Activated naive CD4-positive, alpha-beta T cell treated with anti-CD3 and anti-CD28 coated beads, Interleukin-2, amount 50 U/mL, for 24 hours (primary cell): ENCODE results near the gene ALB.

ENCODE experiments used
- H3K27ac Mint-ChIP-seq: one replicate; pipeline ENCODE4 v1.8.0; 2021; ENCODE audit warnings: mild to moderate bottlenecking, mixed read lengths
- H3K27me3 Mint-ChIP-seq: one replicate; pipeline ENCODE4 v1.8.0; 2021; ENCODE audit warnings: mixed read lengths
- H3K36me3 Mint-ChIP-seq: one replicate; pipeline ENCODE4 v1.8.0; 2021; ENCODE audit warnings: mixed read lengths
- H3K4me1 Mint-ChIP-seq: one replicate; pipeline ENCODE4 v1.8.0; 2021; ENCODE audit warnings: mixed read lengths
- H3K4me3 Mint-ChIP-seq: one replicate; pipeline ENCODE4 v1.8.0; 2021; ENCODE audit warnings: mild to moderate bottlenecking, mixed read lengths
- H3K9me3 Mint-ChIP-seq: one replicate; pipeline ENCODE4 v1.8.0; 2021; ENCODE audit warnings: mixed read lengths

The ALB gene

DNA sequence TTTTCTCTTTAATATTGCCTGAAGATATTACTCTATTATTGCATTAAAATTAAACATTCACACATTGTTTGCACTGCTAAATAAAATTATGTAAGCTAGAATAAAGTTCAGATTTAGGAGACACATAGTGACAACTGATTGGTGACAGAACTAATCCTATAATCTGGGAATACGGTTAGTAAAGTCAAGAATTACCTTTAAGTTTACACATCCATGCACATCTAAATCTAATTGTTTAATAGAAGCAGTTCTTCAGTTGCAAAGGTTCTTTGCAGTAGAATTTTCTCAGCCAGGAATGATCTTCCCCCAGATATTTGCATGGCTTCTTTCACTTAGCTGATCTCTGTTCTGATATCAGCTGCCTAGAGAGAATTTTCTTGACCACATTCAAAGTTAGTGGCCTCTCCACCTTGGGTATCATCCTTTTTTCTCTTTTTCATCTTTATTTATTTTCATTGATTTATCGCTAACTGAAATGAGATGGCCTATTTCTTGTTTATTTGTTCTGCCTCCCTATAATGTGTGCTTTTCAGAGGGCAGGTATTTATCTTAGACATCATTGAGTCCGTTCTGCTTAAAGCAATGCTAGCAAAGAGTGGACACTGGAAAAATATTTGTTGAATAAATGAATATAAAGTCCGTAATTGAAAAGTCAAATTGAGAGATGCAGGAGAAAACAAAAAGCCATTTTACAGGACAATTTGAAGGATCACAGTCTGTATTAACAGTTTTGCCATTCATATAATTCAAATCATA is 44.5 kb downstream of the ALB start:
- no peaks in the 10 kb centered on the region for H3K4me1 Mint-ChIP-seq
- no peak overlapping the region for H3K27ac Mint-ChIP-seq
- peaks cover 1% of the 10 kb centered on the region for H3K36me3 Mint-ChIP-seq
- H3K27me3 Mint-ChIP-seq = peaks cover 4% of the 10 kb centered on the region
- H3K9me3 Mint-ChIP-seq = no peaks in the 10 kb centered on the region
- no peak overlapping the region for H3K4me3 Mint-ChIP-seq

DNA sequence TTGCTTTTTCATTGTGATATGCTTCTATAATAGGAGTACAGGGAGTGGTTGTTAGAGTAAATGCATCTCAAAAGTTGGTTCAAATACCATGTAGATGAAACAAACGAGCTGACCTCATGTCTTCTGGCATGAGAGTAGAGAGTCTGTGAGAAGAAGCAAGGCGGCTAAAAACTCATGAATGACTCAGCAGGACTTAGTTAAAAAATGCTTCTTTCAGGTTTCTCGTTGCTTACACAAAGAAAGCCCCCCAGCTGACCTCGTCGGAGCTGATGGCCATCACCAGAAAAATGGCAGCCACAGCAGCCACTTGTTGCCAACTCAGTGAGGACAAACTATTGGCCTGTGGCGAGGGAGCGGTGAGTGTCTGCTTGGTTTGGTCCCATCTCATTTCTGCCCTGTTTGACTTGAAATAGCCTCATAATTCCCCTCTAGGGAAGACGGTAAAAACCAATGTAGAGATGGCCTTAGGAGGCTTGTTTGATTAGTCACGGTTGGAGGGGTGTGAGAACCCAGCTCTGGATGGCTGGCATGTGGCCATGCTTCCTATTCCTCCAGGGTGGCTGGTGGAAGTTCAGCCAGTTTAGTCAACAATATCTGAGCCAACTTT is 46.4 kb downstream of the ALB start:
- Mint-ChIP-seq H3K36me3 (peaks cover 1% of the 10 kb centered on the region), H3K4me3 (no peak overlapping the region), H3K27me3 (peaks cover 4% of the 10 kb centered on the region), H3K27ac (no peak overlapping the region), H3K4me1 (no peaks in the 10 kb centered on the region), H3K9me3 (no peaks in the 10 kb centered on the region)

- Mint-ChIP-seq H3K4me3 (no peak overlapping the region), H3K4me1 (no peaks in the 10 kb centered on the region), H3K27me3 (peaks cover 3% of the 10 kb centered on the region), H3K36me3 (no peaks in the 10 kb centered on the region), H3K27ac (no peak overlapping the region), H3K9me3 (no peaks in the 10 kb centered on the region)
Observed at GRCh38 chr4:73451404-73451803, 47.3 kb downstream of the ALB start.

GRCh38 chr4:73451981-73452747 is 48.1 kb downstream of the ALB start:
- no peaks in the 10 kb centered on the region for H3K4me1 Mint-ChIP-seq
- H3K4me3 Mint-ChIP-seq = no peak overlapping the region
- H3K36me3 Mint-ChIP-seq = no peaks in the 10 kb centered on the region
- peaks cover 3% of the 10 kb centered on the region for H3K27me3 Mint-ChIP-seq
- H3K27ac Mint-ChIP-seq = no peak overlapping the region
- H3K9me3 Mint-ChIP-seq = no peaks in the 10 kb centered on the region

DNA sequence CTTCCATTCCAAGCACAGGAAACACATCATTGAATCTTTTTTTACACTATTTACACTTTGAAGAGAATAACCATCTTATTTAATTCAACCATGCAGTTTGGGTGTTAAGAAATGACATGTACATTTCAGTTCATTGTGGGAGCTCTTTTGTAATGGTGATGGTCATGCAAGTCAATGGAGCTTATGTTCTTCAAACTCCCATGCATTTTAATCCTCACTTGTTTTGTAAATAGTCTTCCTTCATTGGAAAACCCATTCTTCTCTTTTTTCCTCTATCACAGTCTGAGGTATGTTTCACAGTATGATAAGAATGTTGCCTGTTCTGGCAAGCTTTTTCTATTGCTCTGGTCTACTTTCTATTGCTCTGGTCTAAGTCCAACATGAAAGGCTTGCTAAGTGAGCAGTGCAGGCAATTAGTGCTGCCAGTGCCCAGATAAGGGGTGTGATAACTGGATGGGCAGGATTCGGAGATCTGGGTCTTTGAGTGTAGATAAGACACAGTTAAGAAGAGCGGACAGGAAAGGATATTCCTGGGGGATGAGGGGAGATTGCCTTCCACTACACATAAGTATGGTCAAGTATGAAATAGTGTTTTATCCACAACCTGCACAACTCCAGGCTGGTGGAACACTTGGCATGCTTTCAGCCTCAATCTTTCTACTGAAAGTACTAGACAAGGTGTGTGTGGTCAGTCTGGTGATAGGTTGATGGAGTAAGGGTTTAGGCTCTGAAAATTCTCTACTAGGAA is 49.0 kb downstream of the ALB start:
- Mint-ChIP-seq H3K4me1 (no peaks in the 10 kb centered on the region), H3K27me3 (peaks cover 6% of the 10 kb centered on the region), H3K9me3 (no peaks in the 10 kb centered on the region), H3K36me3 (no peaks in the 10 kb centered on the region), H3K27ac (no peak overlapping the region), H3K4me3 (no peak overlapping the region)

- no peak overlapping the region for H3K27ac Mint-ChIP-seq
- H3K4me1 Mint-ChIP-seq = no peaks in the 10 kb centered on the region
- no peaks in the 10 kb centered on the region for H3K36me3 Mint-ChIP-seq
- H3K27me3 Mint-ChIP-seq = peaks cover 7% of the 10 kb centered on the region
- H3K9me3 Mint-ChIP-seq = no peaks in the 10 kb centered on the region
- no peak overlapping the region for H3K4me3 Mint-ChIP-seq
Observed at GRCh38 chr4:73453701-73454005, 49.6 kb downstream of the ALB start.

DNA sequence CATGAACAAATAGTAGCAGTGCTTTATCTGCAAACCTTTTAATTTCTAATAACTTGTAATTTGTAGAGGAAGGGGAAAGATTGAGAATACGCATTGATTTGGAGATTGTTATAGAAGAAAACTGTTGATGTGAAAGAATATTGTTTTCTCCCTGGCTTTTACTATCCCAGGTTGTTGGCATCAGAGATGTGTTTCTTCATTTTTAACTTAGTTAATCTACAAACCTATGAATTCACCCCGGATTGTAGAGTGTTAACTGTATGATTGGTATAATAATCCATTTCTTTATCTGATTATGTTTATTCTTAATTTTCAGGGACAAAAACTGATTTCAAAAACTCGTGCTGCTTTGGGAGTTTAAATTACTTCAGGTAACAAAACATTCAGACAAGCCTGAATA is 50.8 kb downstream of the ALB start:
- no peak overlapping the region for H3K27ac Mint-ChIP-seq
- no peaks in the 10 kb centered on the region for H3K4me1 Mint-ChIP-seq
- H3K4me3 Mint-ChIP-seq = no peak overlapping the region
- no peaks in the 10 kb centered on the region for H3K9me3 Mint-ChIP-seq
- peaks cover 7% of the 10 kb centered on the region for H3K27me3 Mint-ChIP-seq
- no peaks in the 10 kb centered on the region for H3K36me3 Mint-ChIP-seq

GRCh38 chr4:73456177-73457022 is 52.3 kb downstream of the ALB start:
- Mint-ChIP-seq H3K27ac (no peak overlapping the region), H3K9me3 (no peaks in the 10 kb centered on the region), H3K4me1 (no peaks in the 10 kb centered on the region), H3K36me3 (no peaks in the 10 kb centered on the region), H3K27me3 (peaks cover 7% of the 10 kb centered on the region), H3K4me3 (no peak overlapping the region)

GRCh38 chr4:73458184-73459047 is 54.3 kb downstream of the ALB start:
- Mint-ChIP-seq H3K27me3 (peaks cover 8% of the 10 kb centered on the region), H3K27ac (no peak overlapping the region), H3K36me3 (no peaks in the 10 kb centered on the region), H3K4me3 (no peak overlapping the region), H3K9me3 (no peaks in the 10 kb centered on the region), H3K4me1 (no peaks in the 10 kb centered on the region)

GRCh38 chr4:73459048-73459421 is 54.9 kb downstream of the ALB start:
- Mint-ChIP-seq H3K36me3 (no peaks in the 10 kb centered on the region), H3K27me3 (peaks cover 8% of the 10 kb centered on the region), H3K27ac (no peak overlapping the region), H3K4me1 (no peaks in the 10 kb centered on the region), H3K9me3 (no peaks in the 10 kb centered on the region), H3K4me3 (no peak overlapping the region)

GRCh38 chr4:73460913-73461522 is 56.9 kb downstream of the ALB start:
- Mint-ChIP-seq H3K4me1 (no peaks in the 10 kb centered on the region), H3K36me3 (no peaks in the 10 kb centered on the region), H3K27me3 (peaks cover 8% of the 10 kb centered on the region), H3K9me3 (no peaks in the 10 kb centered on the region), H3K27ac (no peak overlapping the region), H3K4me3 (no peak overlapping the region)

GRCh38 chr4:73468170-73468569 is 64.1 kb downstream of the ALB start:
- Mint-ChIP-seq H3K9me3 (no peaks in the 10 kb centered on the region), H3K27ac (no peak overlapping the region), H3K36me3 (no peaks in the 10 kb centered on the region), H3K4me1 (no peaks in the 10 kb centered on the region), H3K27me3 (peaks cover 3% of the 10 kb centered on the region), H3K4me3 (no peak overlapping the region)

DNA sequence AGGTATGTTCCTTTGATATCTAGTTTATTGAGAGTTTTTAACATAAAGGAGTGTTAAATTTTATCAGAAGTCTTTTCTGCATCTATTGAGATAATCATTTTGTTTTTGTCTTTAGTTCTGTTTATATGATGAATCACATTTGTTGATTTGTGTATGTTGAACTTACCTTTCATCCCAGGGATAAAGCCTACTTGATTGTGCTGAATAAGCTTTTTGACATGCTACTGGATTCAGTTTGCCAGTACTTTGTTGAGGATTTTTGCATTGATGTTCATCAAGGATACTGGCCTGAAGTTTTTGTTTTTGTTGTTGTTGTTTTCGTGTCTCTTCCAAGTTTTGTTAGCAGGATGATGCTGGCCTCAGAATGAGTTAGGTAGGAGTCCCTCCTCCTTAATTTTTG is 66.6 kb downstream of the ALB start:
- H3K4me3 Mint-ChIP-seq = no peak overlapping the region
- no peaks in the 10 kb centered on the region for H3K4me1 Mint-ChIP-seq
- no peaks in the 10 kb centered on the region for H3K36me3 Mint-ChIP-seq
- H3K9me3 Mint-ChIP-seq = no peaks in the 10 kb centered on the region
- peaks cover 4% of the 10 kb centered on the region for H3K27me3 Mint-ChIP-seq
- H3K27ac Mint-ChIP-seq = no peak overlapping the region
